ENCODE measurements around the gene ADCY5.

The ADCY5 gene

GRCh38 chr3:123384256-123384655 lies 64.6 kb downstream of the ADCY5 start:
- DNase-seq: no peak

GRCh38 chr3:123383091-123384053 lies 65.5 kb downstream of the ADCY5 start:
- no peak for DNase-seq

GRCh38 chr3:123380261-123380660 lies 68.6 kb downstream of the ADCY5 start:
- DNase-seq: no peak

GRCh38 chr3:123379041-123379830 lies 69.7 kb downstream of the ADCY5 start:
- no peak for DNase-seq

GRCh38 chr3:123378409-123378915 lies 70.4 kb downstream of the ADCY5 start:
- DNase-seq: no peak

- DNase-seq: no peak
These were observed 71.6 kb downstream of the ADCY5 start for GRCh38 chr3:123377243-123377740.

- no peak for DNase-seq
These were observed 72.2 kb downstream of the ADCY5 start for GRCh38 chr3:123376451-123377242.

GRCh38 chr3:123375014-123375940 lies 73.6 kb downstream of the ADCY5 start:
- DNase-seq: no peak

- no peak for DNase-seq
These were observed 74.9 kb downstream of the ADCY5 start for GRCh38 chr3:123374016-123374415.

- DNase-seq: no peak
These were observed 75.4 kb downstream of the ADCY5 start for GRCh38 chr3:123373474-123373987.

GRCh38 chr3:123372686-123373473 lies 76.0 kb downstream of the ADCY5 start:
- DNase-seq: no peak

- no peak for DNase-seq
These were observed 76.8 kb downstream of the ADCY5 start for GRCh38 chr3:123371859-123372685.

- DNase-seq: no peak
These were observed 77.5 kb downstream of the ADCY5 start for GRCh38 chr3:123371426-123371825.

GRCh38 chr3:123370819-123371218 lies 78.1 kb downstream of the ADCY5 start:
- DNase-seq: no peak

- DNase-seq: no peak
These were observed 79.8 kb downstream of the ADCY5 start for GRCh38 chr3:123369085-123369484.

GRCh38 chr3:123367467-123368154 lies 81.3 kb downstream of the ADCY5 start:
- no peak for DNase-seq

- no peak for DNase-seq
These were observed 83.3 kb downstream of the ADCY5 start for GRCh38 chr3:123365450-123366143.

GRCh38 chr3:123361071-123361470 lies 87.8 kb downstream of the ADCY5 start:
- DNase-seq: no peak
